ENCODE results near the gene LOXHD1.

GRCh38 chr18:46466234-46467160, 190.5 kb downstream of the LOXHD1 start:
- TF ChIP-seq GATA2 (IDR thresholded peaks at IDR 0.05; ENCODE audit: low read depth, low read length) (no peak), GATA3 (IDR thresholded peaks at IDR 0.05; ENCODE audit: low read depth, low read length) (no peak)

Data from SH-SY5Y (cell line).